PC-9 (cell line): ENCODE measurements around the gene GLB1L. TPM values are rescaled to one million over a fixed set of nuclear protein-coding genes. Genes with fewer than 3 reads are reported as not detected.

ENCODE experiments used
- BruUV-seq: library from RNA; stranded (reverse); fragments of 400-500 nt; replicated peaks from 2 replicates; lab custom pipeline; 2021; lab: Mats Ljungman, UMichigan
- CTCF ChIA-PET: fragments of 300-600 bp; sonication (Branson Sonifier 250); formaldehyde crosslinking; loops from one replicate; lab custom pipeline; 2022; ENCODE audit warnings: antibody characterized with exemption; lab: Charles Lee
- POLR2A ChIA-PET: fragments of 300-600 bp; sonication (Branson Sonifier 250); formaldehyde crosslinking; loops from one replicate; lab custom pipeline; 2022; ENCODE audit warnings: antibody characterized with exemption; ENCODE audit not compliant: unreplicated experiment; lab: Charles Lee
- DNase-seq, 2 experiments: peaks; one replicate each; pipeline versions ENCODE4 v3.0.0 to v3.0.0-alpha.2; 2015 to 2022; ENCODE audit warnings: mixed read lengths in 1 of 2
- H2AFZ ChIP-seq: fragments of 200-600 bp; sonication (generic); 2 replicates; pipeline ENCODE4 v1.8.1; 2017; ENCODE audit warnings: antibody characterized with exemption
- H3F3A ChIP-seq: fragments of 200-600 bp; sonication (generic); 2 replicates; pipeline ENCODE4 v1.8.1; 2017; ENCODE audit warnings: antibody characterized with exemption, mild to moderate bottlenecking, low read depth; ENCODE audit not compliant: insufficient read depth
- H3K27ac ChIP-seq: fragments of 200-600 bp; sonication (generic); 2 replicates; pipeline ENCODE4 v1.6.1; 2016; ENCODE audit warnings: mixed run types
- H3K27me3 ChIP-seq: fragments of 200-600 bp; sonication (generic); 2 replicates; pipeline ENCODE4 v1.6.1; 2016; ENCODE audit warnings: low read depth, mixed run types; ENCODE audit not compliant: insufficient read depth
- H3K36me3 ChIP-seq: fragments of 200-600 bp; sonication (generic); 2 replicates; pipeline ENCODE4 v1.6.1; 2016; ENCODE audit warnings: low read depth, mixed run types
- H3K4me1 ChIP-seq: fragments of 200-600 bp; sonication (generic); replicated peaks from 2 replicates; pipeline ENCODE4 v1.6.1; 2016; ENCODE audit warnings: mixed run types; ENCODE audit not compliant: insufficient read depth
- H3K4me2 ChIP-seq: fragments of 200-600 bp; sonication (generic); 2 replicates; pipeline ENCODE4 v1.6.1; 2017; ENCODE audit warnings: mixed run types
- H3K4me3 ChIP-seq: fragments of 200-600 bp; sonication (generic); 2 replicates; pipeline ENCODE4 v1.6.1; 2016; ENCODE audit warnings: mixed run types
- H3K79me2 ChIP-seq: fragments of 200-600 bp; sonication (generic); 2 replicates; pipeline ENCODE4 v1.6.1; 2017; ENCODE audit warnings: low read depth, mixed run types
- H3K9me2 ChIP-seq: fragments of 200-600 bp; sonication (generic); 2 replicates; pipeline ENCODE4 v1.8.1; 2017; ENCODE audit warnings: mild to moderate bottlenecking; ENCODE audit not compliant: insufficient read depth
- H3K9me3 ChIP-seq: fragments of 200-600 bp; sonication (generic); 2 replicates; pipeline ENCODE4 v1.8.1; 2016; ENCODE audit warnings: low read depth; ENCODE audit not compliant: insufficient read depth
- H4K20me1 ChIP-seq: fragments of 200-600 bp; sonication (generic); 2 replicates; pipeline ENCODE4 v1.8.1; 2017; ENCODE audit not compliant: insufficient read depth
- EZH2 ChIP-seq: fragments of 200-600 bp; sonication (generic); IDR thresholded peaks from 2 replicates; pipeline ENCODE4 v1.8.0; 2017; ENCODE audit warnings: antibody characterized with exemption, low read depth
- intact Hi-C: fragments of 100-400 bp; cut with micrococcal nuclease; formaldehyde crosslinking; loops from one replicate; pipeline ENCODE4 v1.10.0; 2022; ENCODE audit not compliant: unreplicated experiment
- total RNA-seq: library from RNA; stranded (reverse); gene quantifications from 2 replicates; pipeline ENCODE4 v1.2.3, GENCODE V29; 2021
- TF ChIP-seq, protein P1 (sequence below): fragments of 200-600 bp; sonication (generic); conservative IDR thresholded peaks from 2 replicates; pipeline ENCODE4 v1.6.1; 2017; ENCODE audit warnings: mixed run types, antibody characterized with exemption, mild to moderate bottlenecking, moderate library complexity

The GLB1L gene
- total RNA-seq, 1 experiment from 2014 or later, result 10.8 TPM

- peak overlapping the region; percentile 51 for H3K27ac ChIP-seq
- POLR2A ChIA-PET, result interaction anchor here (0.5 to 1.2 kb wide), 4 partner anchors 22 to 525 kb away, joined by 3 to 15 read pairs (median 8); no protein-coding TSS in a partner anchor
- H3K4me2 ChIP-seq, result peak overlapping the region; percentile 93
- H3K4me1 ChIP-seq, result peaks cover 44% of the 10 kb centered on the region
- DNase-seq, result no peak
- peak overlapping the region; percentile 81; the same call in 1 of the 2 replicates for H3K4me3 ChIP-seq
- no peaks in the 10 kb centered on the region for H3K27me3 ChIP-seq
- H3K79me2 ChIP-seq, result 0 out of 2 replicates have a peak, but pooled peaks cover 3% of the 10 kb centered on the region
- TF ChIP-seq, protein P1, sequence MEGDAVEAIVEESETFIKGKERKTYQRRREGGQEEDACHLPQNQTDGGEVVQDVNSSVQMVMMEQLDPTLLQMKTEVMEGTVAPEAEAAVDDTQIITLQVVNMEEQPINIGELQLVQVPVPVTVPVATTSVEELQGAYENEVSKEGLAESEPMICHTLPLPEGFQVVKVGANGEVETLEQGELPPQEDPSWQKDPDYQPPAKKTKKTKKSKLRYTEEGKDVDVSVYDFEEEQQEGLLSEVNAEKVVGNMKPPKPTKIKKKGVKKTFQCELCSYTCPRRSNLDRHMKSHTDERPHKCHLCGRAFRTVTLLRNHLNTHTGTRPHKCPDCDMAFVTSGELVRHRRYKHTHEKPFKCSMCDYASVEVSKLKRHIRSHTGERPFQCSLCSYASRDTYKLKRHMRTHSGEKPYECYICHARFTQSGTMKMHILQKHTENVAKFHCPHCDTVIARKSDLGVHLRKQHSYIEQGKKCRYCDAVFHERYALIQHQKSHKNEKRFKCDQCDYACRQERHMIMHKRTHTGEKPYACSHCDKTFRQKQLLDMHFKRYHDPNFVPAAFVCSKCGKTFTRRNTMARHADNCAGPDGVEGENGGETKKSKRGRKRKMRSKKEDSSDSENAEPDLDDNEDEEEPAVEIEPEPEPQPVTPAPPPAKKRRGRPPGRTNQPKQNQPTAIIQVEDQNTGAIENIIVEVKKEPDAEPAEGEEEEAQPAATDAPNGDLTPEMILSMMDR, result no peak
- TF ChIP-seq EZH2, result no peak
- no peaks in the 10 kb centered on the region for H3K9me3 ChIP-seq
- peaks cover 31% of the 10 kb centered on the region for H3F3A ChIP-seq
- intact Hi-C loops, result loop anchor here (1.0 to 10.0 kb wide), 7 partner anchors 16 to 384 kb away; partner anchors contain the start of genes ABCB6, ANKZF1, ATG9A and TUBA4A
- CTCF ChIA-PET, result interaction anchor here (0.6 to 2.3 kb wide), 3 partner anchors 16 to 26 kb away, joined by 4 to 13 read pairs (median 6); no protein-coding TSS in a partner anchor
- no peaks in the 10 kb centered on the region for H3K9me2 ChIP-seq
- H4K20me1 ChIP-seq, result no peaks in the 10 kb centered on the region
- BruUV-seq, result TSS peak; percentile 58
- no peaks in the 10 kb centered on the region for H3K36me3 ChIP-seq
- H2AFZ ChIP-seq, result peak overlapping the region; percentile 25; the same call in 1 of the 2 replicates
Observed at GRCh38 chr2:219278655-219279150, 33.5 kb upstream of the GLB1L start.

- H3F3A ChIP-seq, result peaks cover 38% of the 10 kb centered on the region
- H2AFZ ChIP-seq, result no peak overlapping the region
- no TSS peak for BruUV-seq
- peaks cover 51% of the 10 kb centered on the region for H3K4me1 ChIP-seq
- peak; percentile 60 to 82 for DNase-seq
- H3K4me3 ChIP-seq, result peak overlapping the region; percentile 81; the same call in 1 of the 2 replicates
- ChIA-PET CTCF (interaction anchor here (0.6 to 2.3 kb wide), 3 partner anchors 17 to 705 kb away, joined by 4 to 13 read pairs (median 6); no protein-coding TSS in a partner anchor), POLR2A (interaction anchor here (0.5 to 1.2 kb wide), 5 partner anchors 23 to 59 kb away, joined by 3 to 15 read pairs (median 4); no protein-coding TSS in a partner anchor)
- no peaks in the 10 kb centered on the region for H3K9me2 ChIP-seq
- peak overlapping the region; percentile 51 for H3K27ac ChIP-seq
- H3K27me3 ChIP-seq, result no peaks in the 10 kb centered on the region
- H3K36me3 ChIP-seq, result no peaks in the 10 kb centered on the region
- H4K20me1 ChIP-seq, result no peaks in the 10 kb centered on the region
- H3K4me2 ChIP-seq, result peak overlapping the region; percentile 93
- no peaks in the 10 kb centered on the region for H3K9me3 ChIP-seq
- TF ChIP-seq, protein P1, result peak; percentile 96
- no peak for TF ChIP-seq EZH2
- intact Hi-C loops, result loop anchor here (2.0 to 10.0 kb wide), 2 partner anchors 71 to 383 kb away; partner anchors contain the start of gene ZFAND2B
- 0 out of 2 replicates have a peak, but pooled peaks cover 3% of the 10 kb centered on the region for H3K79me2 ChIP-seq
Observed at GRCh38 chr2:219277703-219278654, 32.7 kb upstream of the GLB1L start.
